Measurements from ENCODE around the gene LIMS1. TPM values are rescaled to one million over a fixed set of nuclear protein-coding genes. Genes with fewer than 3 reads are reported as not detected.
A peak's percentile ranks its signal among the peaks of the same experiment; 100 is the strongest.
"Not testable (repeated sequence)": the region's sequence is repeated elsewhere in the genome, so short reads cannot be mapped to it uniquely, and the experiment has no call there.

LIMS1 gene
- total and polyA plus RNA-seq, 5 experiments from 2014 or later = 20.9 to 25.9 (median 21.9) TPM

DNA sequence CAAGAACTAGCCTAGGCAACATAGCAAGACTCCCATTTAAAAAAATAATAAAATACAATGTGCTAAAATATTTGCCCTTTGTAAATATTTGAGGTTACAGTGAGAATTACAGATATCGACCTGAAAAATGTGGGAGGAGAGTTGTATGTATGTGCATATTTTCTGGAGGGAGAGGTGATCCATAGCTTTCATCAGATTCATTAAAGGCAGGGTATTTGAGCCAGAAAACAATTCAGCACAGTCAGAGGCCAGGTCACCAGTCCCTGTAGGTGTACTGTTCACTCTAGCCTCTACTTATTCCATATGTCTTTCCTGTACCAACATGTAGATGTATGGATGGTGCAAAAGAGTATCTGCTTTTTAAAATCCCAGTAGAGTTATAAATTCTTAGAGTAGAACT lies 136.0 kb downstream of the LIMS1 start:
- H3K4me3 Mint-ChIP-seq, H3K27ac Mint-ChIP-seq, ATAC-seq, H3K4me1 Mint-ChIP-seq, H3K27me3 Mint-ChIP-seq, DNase-seq, H3K9me3 Mint-ChIP-seq, POLR2A ChIA-PET: not testable (repeated sequence)
- H3K36me3 Mint-ChIP-seq = peaks cover 0 to 17% (median 0%) of the 10 kb centered on the region in 3 donors

DNA sequence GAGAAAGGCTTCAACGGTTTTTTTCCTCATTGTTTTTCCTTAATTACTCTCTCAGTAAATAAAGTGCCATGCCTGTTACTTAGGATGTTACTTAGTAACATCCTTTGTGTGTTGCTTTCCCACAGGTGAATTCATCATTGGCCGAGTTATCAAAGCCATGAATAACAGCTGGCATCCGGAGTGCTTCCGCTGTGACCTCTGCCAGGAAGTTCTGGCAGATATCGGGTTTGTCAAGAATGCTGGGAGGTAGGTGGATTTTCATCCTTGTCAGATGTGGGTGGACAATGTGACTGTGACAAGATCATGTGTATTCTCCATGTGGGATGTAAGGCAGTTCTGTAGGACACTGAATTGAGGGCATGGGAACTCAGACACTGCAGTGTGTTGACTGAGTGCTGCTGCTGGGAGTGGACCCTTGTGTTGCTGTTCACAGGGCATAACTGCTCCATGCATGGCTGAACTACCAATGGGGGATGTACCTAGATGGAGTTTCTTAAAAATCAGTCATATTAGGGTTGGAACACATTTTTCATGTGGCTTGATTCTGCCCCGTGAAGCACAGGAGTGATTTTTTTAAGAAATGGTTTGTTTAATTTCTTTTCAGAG lies 138.0 kb downstream of the LIMS1 start:
- H3K27ac Mint-ChIP-seq, H3K9me3 Mint-ChIP-seq, POLR2A ChIA-PET, H3K4me3 Mint-ChIP-seq, H3K27me3 Mint-ChIP-seq, DNase-seq, H3K4me1 Mint-ChIP-seq, ATAC-seq: not testable (repeated sequence)
- H3K36me3 Mint-ChIP-seq = peaks cover 0 to 20% (median 0%) of the 10 kb centered on the region in 3 donors

DNA sequence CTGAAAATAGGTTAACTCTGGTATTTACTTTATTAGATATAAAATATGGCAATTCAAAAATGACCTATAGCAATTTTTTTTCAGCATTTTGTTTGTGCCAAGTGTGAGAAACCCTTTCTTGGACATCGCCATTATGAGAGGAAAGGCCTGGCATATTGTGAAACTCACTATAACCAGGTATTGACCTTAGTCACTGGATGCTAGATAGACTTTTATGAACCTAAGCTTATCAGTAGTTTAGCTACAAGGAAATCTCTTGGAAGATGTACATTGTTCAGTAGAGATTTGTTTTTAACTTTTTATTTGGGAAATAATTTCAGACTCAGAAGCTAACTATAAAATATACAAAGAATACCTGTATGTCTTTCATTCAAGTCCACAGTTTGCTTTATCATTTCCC lies 142.3 kb downstream of the LIMS1 start:
- H3K27ac Mint-ChIP-seq, H3K27me3 Mint-ChIP-seq, ATAC-seq, H3K4me3 Mint-ChIP-seq, DNase-seq, POLR2A ChIA-PET, H3K9me3 Mint-ChIP-seq, H3K4me1 Mint-ChIP-seq: not testable (repeated sequence)
- peaks cover 0 to 44% (median 0%) of the 10 kb centered on the region in 3 donors for H3K36me3 Mint-ChIP-seq

DNA sequence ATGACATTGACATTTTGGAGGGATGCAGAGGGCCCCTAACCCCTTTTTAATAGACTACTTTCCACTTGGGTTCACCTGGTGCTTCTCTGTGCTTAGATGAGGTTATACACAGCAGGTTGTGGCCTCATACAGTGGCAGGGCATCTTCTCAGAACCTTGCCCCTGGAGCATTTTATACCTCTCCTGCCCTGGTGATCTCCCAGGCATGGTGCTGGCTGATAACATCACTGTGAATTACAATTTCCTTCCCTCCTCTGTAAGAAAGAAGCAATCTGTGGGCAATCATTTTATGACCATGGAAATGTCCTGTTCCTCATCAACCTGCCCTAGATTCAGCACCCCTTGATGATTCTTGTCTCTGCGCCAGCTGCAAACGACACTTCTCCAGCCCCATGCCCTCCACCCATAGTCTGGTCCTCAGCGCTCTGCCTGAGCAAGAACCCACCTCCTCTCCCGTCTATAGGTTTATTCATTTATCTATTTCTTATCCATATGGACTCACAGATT lies 143.0 kb downstream of the LIMS1 start:
- DNase-seq, ATAC-seq, H3K27me3 Mint-ChIP-seq, H3K4me1 Mint-ChIP-seq, H3K27ac Mint-ChIP-seq, POLR2A ChIA-PET, H3K9me3 Mint-ChIP-seq: not testable (repeated sequence)
- Mint-ChIP-seq H3K4me3 (peak overlapping the region in 1 of 10 donors; percentile 22), H3K36me3 (peaks cover 0 to 47% (median 0%) of the 10 kb centered on the region in 3 donors)

DNA sequence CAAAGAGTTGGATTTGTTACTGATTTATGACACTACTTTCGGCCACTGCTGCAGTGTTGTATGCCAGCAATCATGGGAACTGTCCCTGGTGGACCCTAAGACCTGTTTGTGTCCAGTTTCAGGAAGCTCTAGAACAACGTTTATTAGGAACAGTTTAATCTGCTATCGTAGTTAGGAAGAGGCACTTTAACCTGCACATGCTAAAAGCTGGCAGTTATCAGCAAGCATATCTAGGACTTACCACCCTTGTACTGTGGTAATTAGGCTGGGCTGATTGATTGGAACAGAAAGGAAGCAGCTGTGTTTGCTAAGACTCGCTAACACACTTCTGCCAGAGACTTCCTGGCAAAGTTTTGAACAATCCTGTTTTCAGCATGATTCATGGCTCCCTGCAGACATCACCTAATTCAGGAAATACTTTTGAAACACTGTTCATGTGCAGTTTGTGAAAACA lies 144.0 kb downstream of the LIMS1 start:
- DNase-seq, H3K27ac Mint-ChIP-seq, H3K4me3 Mint-ChIP-seq, H3K4me1 Mint-ChIP-seq, POLR2A ChIA-PET, H3K27me3 Mint-ChIP-seq, ATAC-seq, H3K9me3 Mint-ChIP-seq: not testable (repeated sequence)
- H3K36me3 Mint-ChIP-seq = peaks cover 0 to 43% (median 0%) of the 10 kb centered on the region in 3 donors

DNA sequence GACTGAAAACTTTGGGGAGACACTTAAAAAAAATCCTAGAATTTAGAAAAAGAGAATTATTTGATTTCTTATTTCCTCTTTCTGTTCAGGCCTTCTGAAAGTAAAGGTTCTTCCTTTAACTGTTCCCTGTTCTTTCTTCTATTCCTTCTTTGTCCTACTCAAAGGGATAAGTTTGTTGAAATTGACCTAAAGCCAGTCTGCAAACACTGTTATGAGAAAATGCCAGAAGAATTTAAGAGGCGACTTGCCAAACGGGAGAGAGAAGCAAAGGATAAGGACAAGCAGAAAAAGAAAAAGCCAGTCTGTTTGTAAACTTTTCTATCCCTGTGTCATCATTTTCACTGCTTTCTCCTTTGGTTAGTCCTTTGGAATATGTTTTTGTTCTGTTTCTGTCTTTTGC lies 146.5 kb downstream of the LIMS1 start:
- not testable (repeated sequence) for H3K4me3 Mint-ChIP-seq, DNase-seq, H3K27ac Mint-ChIP-seq, ATAC-seq, H3K9me3 Mint-ChIP-seq, H3K27me3 Mint-ChIP-seq, H3K4me1 Mint-ChIP-seq
- POLR2A ChIA-PET = interaction anchor here (0.7 kb wide), 1 partner anchor 183 kb away, joined by 6 read pairs; no protein-coding TSS in a partner anchor
- H3K36me3 Mint-ChIP-seq = peaks cover 0 to 37% (median 0%) of the 10 kb centered on the region in 3 donors

DNA sequence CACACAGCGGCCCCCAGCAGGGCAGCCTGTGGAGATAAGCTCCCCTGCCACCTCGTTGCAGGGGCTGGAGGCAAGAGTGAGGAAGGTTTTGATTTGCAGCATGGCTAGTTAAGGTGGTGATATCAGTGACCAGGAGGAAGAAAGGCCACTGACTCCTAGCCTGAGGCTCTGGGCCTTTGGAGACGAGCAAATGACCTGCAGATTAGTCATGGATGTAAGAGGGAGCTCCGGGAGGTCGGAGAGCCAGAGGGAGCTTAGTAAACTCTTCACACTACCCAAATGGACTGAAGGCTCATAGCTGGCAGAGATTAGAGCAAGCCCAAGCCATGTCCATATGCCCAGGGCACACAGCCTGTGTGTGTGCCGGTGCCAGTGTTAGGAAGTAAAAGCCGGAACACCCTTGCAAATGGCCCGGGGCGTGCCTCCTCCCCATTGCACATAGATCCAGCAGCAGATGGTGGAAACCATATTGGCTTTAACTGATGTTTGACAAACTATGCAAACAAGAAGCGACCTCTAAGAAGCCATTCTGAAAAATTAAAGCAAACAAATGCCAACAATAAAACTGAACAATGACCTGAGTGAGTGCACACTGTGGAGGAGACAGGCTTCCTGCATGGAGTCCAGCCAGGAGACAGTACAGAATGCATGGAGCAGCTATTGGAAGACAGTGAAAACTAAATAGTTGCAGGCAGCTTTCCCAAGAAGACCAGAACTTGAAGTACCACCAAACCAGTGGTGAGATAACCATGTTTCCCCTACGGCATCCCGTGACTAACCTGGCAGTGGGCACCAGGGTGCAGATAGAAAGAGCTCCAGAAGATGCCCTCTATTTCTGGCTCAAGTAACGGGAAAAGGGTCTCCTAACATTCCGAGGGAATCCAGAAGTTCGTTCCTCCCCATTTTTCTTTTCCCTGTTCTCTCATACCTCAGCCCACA lies 154.8 kb downstream of the LIMS1 start:
- H3K4me1 Mint-ChIP-seq, DNase-seq, H3K27me3 Mint-ChIP-seq, H3K27ac Mint-ChIP-seq, H3K36me3 Mint-ChIP-seq, H3K9me3 Mint-ChIP-seq, ATAC-seq, POLR2A ChIA-PET, H3K4me3 Mint-ChIP-seq: not testable (repeated sequence)

DNA sequence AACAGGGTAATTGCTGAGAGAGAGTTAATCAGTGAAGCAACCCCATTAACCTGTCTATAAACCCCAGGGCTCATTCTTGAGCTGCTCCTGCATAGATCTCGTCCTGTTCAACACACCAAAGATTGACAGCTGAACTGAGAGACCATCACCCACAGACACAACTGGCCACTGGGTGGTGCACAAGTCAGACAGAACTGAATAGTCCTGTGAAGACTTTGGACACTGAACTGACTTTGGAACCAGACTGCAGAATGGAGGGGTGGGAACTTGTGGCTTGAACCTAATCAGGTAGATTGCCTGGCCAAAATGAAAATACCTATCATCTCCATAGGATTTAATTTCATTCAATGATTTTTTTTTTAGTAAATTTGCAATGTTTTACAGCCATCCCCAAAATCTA lies 155.7 kb downstream of the LIMS1 start:
- H3K27me3 Mint-ChIP-seq, H3K4me3 Mint-ChIP-seq, H3K36me3 Mint-ChIP-seq, H3K27ac Mint-ChIP-seq, H3K9me3 Mint-ChIP-seq, H3K4me1 Mint-ChIP-seq, POLR2A ChIA-PET: not testable (repeated sequence)
- ATAC-seq = peak; percentile 59 to 83
- DNase-seq = peak in 1 of 10 donors; percentile 1

DNA sequence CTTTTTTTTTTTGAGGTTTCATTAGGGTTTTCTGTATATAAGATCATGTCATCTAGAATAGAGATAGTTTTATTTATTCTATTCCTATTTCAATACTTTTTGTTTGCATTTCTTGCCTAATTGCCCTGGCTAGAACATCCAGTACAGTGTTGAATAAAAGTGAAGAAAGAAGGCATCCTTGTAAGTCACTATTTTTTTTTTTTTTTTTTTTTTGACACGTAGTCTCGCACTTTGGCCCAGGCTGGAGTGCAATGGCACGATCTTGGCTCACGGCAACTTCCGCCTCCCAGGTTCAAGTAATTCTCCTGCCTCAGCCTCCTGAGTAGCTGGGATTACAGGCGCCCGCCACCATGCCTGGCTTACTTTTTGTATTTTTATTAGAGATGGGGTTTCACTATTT lies 157.2 kb downstream of the LIMS1 start:
- no peaks in the 10 kb centered on the region for H3K27me3 Mint-ChIP-seq
- H3K27ac Mint-ChIP-seq = no peak overlapping the region
- POLR2A ChIA-PET = interaction anchor here (0.7 kb wide), 1 partner anchor 8 kb away, joined by 3 read pairs; no protein-coding TSS in a partner anchor
- H3K36me3 Mint-ChIP-seq = no peaks in the 10 kb centered on the region
- no peak overlapping the region for H3K4me3 Mint-ChIP-seq
- ATAC-seq = no peak
- H3K9me3 Mint-ChIP-seq = no peaks in the 10 kb centered on the region
- H3K4me1 Mint-ChIP-seq = no peaks in the 10 kb centered on the region
- no peak for DNase-seq

DNA sequence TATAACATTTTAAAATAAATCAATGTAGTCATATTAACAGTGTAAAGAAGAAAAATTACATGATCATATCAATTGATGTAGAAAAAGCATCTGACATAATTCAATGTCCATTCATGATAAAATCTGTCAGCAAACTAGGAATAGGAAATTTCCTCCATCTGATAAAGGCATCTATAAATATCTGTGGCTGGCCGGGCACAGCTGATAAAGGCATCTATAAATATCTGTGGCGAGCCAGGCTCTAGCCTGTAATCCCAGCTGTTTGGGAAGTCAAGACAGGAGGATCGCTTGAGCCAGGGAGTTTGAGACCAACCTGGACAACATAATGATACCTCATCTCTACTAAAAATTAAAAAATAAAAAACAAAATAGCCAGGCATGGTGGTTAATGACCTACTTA lies 166.9 kb downstream of the LIMS1 start:
- H3K4me3 Mint-ChIP-seq = no peak overlapping the region
- peaks cover 0 to 7% (median 2%) of the 10 kb centered on the region in 5 donors for H3K27me3 Mint-ChIP-seq
- no peak overlapping the region for H3K27ac Mint-ChIP-seq
- no peak for DNase-seq
- H3K4me1 Mint-ChIP-seq = no peaks in the 10 kb centered on the region
- H3K36me3 Mint-ChIP-seq = no peaks in the 10 kb centered on the region
- ATAC-seq = no peak
- H3K9me3 Mint-ChIP-seq = peaks cover 0 to 4% (median 0%) of the 10 kb centered on the region in 9 donors
- POLR2A ChIA-PET = no interaction called here

DNA sequence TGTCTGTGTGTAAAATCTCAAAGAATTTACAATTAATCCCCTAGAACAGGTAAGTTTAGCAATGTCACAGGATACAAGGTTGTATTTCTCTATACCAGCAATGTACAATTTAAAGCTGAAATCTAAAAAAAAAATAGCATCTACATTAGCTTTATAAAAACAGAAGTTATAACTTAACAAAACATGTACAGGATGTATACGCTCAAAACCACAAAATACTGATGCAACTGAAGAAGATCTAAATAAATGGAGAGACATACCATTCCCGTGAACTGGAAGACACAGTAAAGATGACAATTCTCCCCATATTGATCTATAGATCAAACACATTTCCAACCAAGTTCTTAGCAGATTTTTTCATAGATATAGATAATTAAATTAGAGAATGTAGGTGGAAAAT lies 167.5 kb downstream of the LIMS1 start:
- peaks cover 0 to 2% (median 0%) of the 10 kb centered on the region in 3 donors for H3K36me3 Mint-ChIP-seq
- DNase-seq = no peak
- H3K27me3 Mint-ChIP-seq = peaks cover 0 to 7% (median 2%) of the 10 kb centered on the region in 5 donors
- no peak overlapping the region for H3K4me3 Mint-ChIP-seq
- peaks cover 0 to 8% (median 1%) of the 10 kb centered on the region in 9 donors for H3K9me3 Mint-ChIP-seq
- H3K27ac Mint-ChIP-seq = no peak overlapping the region
- H3K4me1 Mint-ChIP-seq = no peaks in the 10 kb centered on the region
- ATAC-seq = no peak
- POLR2A ChIA-PET = no interaction called here

DNA sequence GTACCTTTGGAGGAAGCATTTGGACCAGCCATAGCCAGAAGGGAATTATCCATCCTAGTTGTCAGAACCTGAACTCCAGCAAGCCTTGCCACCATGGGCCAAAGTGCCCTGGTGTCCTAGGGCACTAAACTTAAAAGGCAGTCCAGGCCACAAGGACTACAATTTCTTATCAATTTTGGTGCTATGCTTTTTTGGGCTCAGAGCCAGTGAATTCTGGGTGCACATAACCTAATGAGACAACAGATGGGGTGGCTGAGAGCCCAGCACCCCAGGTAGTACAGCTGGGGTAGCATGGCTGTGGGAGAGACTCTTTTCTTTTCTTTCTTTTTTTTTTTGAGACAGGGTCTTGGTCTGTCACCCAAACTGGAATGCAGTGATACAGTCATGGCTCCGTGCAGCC lies 170.6 kb downstream of the LIMS1 start:
- peaks cover 0 to 9% (median 7%) of the 10 kb centered on the region in 3 donors for H3K36me3 Mint-ChIP-seq
- H3K9me3 Mint-ChIP-seq = peaks cover 7 to 21% (median 15%) of the 10 kb centered on the region in 9 donors
- no peaks in the 10 kb centered on the region for H3K4me1 Mint-ChIP-seq
- POLR2A ChIA-PET = no interaction called here
- peaks cover 0 to 4% (median 4%) of the 10 kb centered on the region in 5 donors for H3K27me3 Mint-ChIP-seq
- ATAC-seq (no peak), DNase-seq (no peak)
- no peak overlapping the region for H3K4me3 Mint-ChIP-seq
- H3K27ac Mint-ChIP-seq = no peak overlapping the region

DNA sequence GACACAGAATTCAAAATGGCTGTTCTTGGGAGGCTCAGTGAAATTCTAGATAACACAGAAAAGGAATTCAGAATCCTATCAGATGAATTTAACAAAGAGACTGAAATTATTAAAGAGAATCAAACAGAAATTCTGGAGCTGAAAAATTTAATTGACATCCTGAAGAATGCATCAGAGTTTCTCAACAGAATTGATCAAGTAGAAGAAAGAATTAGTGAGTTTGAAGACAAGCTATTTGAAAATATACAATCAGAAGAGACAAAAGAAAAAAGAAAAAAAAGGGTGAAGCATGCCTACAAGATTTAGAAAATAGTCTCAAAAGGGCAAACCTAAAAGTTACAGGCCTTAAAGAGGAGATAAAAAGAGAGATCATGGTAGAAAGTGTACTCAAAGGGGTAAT lies 173.0 kb downstream of the LIMS1 start:
- Mint-ChIP-seq H3K27me3 (peaks cover 0 to 4% (median 1%) of the 10 kb centered on the region in 5 donors), H3K9me3 (peaks cover 7 to 21% (median 15%) of the 10 kb centered on the region in 9 donors), H3K4me3 (peak overlapping the region in 1 of 10 donors; percentile 29), H3K4me1 (no peaks in the 10 kb centered on the region), H3K36me3 (peaks cover 0 to 9% (median 7%) of the 10 kb centered on the region in 3 donors), H3K27ac (no peak overlapping the region)
- POLR2A ChIA-PET = no interaction called here
- no peak for DNase-seq
- no peak for ATAC-seq

Data from naive thymus-derived CD8-positive, alpha-beta T cell (primary cell).